ENCODE measurements around the gene NTHL1.

NTHL1 gene

GRCh38 chr16:2038382-2039231 lies 9.0 kb downstream of the NTHL1 start:
- TF ChIP-seq BACH2 (CRISPR knock-in tag; IDR thresholded peaks at IDR 0.05; ENCODE audit: borderline replicate concordance): no peak
- TF ChIP-seq ZFP30 (CRISPR knock-in tag; IDR thresholded peaks at IDR 0.05): no peak
- TF ChIP-seq ZNF70 (CRISPR knock-in tag; IDR thresholded peaks at IDR 0.05): no peak
- TF ChIP-seq CSDC2 (CRISPR knock-in tag; IDR thresholded peaks at IDR 0.05): no peak
- TF ChIP-seq PPARA (CRISPR knock-in tag; IDR thresholded peaks at IDR 0.05; ENCODE audit: borderline replicate concordance): no peak
- TF ChIP-seq POU6F1 (CRISPR knock-in tag; IDR thresholded peaks at IDR 0.05; ENCODE audit: borderline replicate concordance, low read depth): no peak
- no peak for ATAC-seq

- TF ChIP-seq ZNF8 (CRISPR knock-in tag; IDR thresholded peaks at IDR 0.05): no peak
- TF ChIP-seq GLIS3 (CRISPR knock-in tag; IDR thresholded peaks at IDR 0.05): no peak
- TF ChIP-seq BACH2 (CRISPR knock-in tag; IDR thresholded peaks at IDR 0.05; ENCODE audit: borderline replicate concordance): no peak
- ATAC-seq: no peak
These were observed 9.8 kb downstream of the NTHL1 start for GRCh38 chr16:2037647-2038381.

- TF ChIP-seq ESRRG (CRISPR knock-in tag; IDR thresholded peaks at IDR 0.05) (no peak), PATZ1 (CRISPR knock-in tag; IDR thresholded peaks at IDR 0.05; ENCODE audit: borderline replicate concordance) (no peak), GLIS3 (CRISPR knock-in tag; IDR thresholded peaks at IDR 0.05) (no peak), RARB (CRISPR knock-in tag; IDR thresholded peaks at IDR 0.05) (no peak), TCF4 (CRISPR knock-in tag; IDR thresholded peaks at IDR 0.05; ENCODE audit: borderline replicate concordance) (no peak), ZNF8 (CRISPR knock-in tag; IDR thresholded peaks at IDR 0.05) (no peak), CSDC2 (CRISPR knock-in tag; IDR thresholded peaks at IDR 0.05) (no peak), CREB5 (CRISPR knock-in tag; IDR thresholded peaks at IDR 0.05; ENCODE audit: low read depth) (no peak), SNAI2 (CRISPR knock-in tag; IDR thresholded peaks at IDR 0.05) (no peak), CSRNP3 (CRISPR knock-in tag; IDR thresholded peaks at IDR 0.05) (no peak), TSHZ2 (CRISPR knock-in tag; IDR thresholded peaks at IDR 0.05) (no peak), ARNTL (CRISPR knock-in tag; IDR thresholded peaks at IDR 0.05; ENCODE audit: borderline replicate concordance, low read depth) (no peak), POU6F1 (CRISPR knock-in tag; IDR thresholded peaks at IDR 0.05; ENCODE audit: borderline replicate concordance, low read depth) (no peak), ZC3H10 (CRISPR knock-in tag; IDR thresholded peaks at IDR 0.05) (no peak), ZNF70 (CRISPR knock-in tag; IDR thresholded peaks at IDR 0.05) (no peak), ISL1 (CRISPR knock-in tag; IDR thresholded peaks at IDR 0.05) (no peak), BACH2 (CRISPR knock-in tag; IDR thresholded peaks at IDR 0.05; ENCODE audit: borderline replicate concordance) (no peak), ZNF565 (CRISPR knock-in tag; conservative IDR thresholded peaks at IDR 0.05; ENCODE audit: low read depth) (no peak)
- no peak for ATAC-seq
These were observed 10.5 kb downstream of the NTHL1 start for GRCh38 chr16:2037115-2037514.
